HuH-7 (cell line): ENCODE data around the gene AMBRA1.

ENCODE experiments used
- DNase-seq: peaks from one replicate; pipeline ENCODE4 v3.0.0; 2011; ENCODE audit warnings: low spot score

AMBRA1 gene

DNA sequence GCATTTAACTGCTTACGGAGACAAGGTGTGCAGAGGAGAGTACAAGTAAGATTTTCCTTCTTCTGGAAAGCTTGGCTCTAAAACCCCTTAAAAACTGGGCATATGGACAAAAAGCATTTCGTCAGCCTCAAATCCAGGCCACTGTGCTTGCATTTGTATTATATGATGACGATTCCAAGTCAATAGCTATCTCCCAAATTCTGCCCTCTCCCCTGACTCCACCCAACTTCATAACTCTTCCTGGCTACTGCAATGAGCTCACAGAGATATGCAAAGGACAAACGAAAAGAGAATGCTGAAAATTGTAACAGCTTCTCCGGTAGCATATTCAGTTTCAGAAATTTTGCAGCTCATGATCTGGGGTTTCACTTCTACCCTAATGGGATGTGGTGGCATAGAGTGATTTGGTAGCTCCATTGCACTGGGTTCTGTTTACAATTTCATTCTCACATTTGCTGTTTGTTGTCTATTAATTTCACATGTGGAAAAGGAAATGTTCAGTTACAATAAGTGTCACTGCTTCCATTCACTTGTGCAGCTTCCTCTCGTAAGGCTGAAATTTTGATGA is 156.6 kb downstream of the AMBRA1 start:
- DNase-seq = no peak

DNA sequence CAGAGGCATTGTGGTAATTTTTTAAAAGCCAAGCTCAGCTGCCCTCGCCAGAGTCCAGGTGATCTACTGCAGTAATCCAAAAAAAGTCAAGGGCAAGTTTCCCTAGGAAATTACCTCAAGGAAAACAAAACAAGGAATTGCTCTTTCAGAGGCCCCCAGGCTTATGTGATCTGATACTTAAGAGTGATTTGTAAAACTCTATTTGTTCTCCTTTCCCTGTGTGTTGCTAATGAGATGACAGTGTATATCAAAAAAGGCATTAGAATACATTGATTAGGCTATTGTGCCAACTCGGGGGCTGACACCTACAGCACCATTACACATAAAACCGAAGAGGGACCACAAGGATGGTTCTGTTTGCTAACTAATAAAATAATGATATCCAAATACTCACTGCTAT is 157.7 kb downstream of the AMBRA1 start:
- DNase-seq = no peak

DNA sequence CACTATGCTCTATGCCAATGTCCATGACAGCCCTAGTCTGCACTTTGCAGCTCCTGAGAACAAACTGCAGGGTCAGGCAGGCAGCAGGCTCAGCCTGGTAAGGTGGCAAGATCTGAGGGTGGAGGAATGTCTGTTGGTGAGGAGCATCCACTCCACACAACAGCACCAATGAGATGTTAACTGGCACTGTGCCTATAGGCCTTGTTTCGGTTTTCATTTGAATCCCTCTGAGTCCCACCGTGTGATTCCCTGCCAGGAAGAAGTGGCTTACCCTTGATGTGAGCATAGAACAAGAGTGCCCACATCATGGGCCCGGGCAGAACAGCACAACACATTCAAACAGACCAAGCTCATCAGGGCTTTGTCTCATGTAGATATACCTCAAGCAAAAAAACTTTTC is 158.1 kb downstream of the AMBRA1 start:
- DNase-seq = no peak

DNA sequence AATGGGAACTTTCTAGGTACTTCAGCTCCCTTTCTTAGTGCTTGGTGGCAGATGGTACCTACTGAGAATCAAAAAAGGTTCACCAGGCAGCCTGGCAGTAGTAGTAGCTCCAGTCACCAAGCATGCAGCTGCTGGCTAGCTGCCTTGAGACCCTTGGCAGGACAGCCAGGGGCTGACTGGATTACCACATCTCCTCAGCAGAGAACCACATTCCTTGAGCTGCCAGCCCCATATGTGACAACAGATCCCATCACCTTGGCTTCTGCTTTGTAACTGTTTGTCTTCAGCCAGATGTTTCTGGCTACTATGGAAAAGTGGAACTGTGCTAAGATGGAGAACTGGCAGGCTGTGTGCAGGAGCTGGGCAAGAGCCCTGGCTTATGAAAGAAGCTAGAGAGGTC is 162.6 kb downstream of the AMBRA1 start:
- DNase-seq = no peak

DNA sequence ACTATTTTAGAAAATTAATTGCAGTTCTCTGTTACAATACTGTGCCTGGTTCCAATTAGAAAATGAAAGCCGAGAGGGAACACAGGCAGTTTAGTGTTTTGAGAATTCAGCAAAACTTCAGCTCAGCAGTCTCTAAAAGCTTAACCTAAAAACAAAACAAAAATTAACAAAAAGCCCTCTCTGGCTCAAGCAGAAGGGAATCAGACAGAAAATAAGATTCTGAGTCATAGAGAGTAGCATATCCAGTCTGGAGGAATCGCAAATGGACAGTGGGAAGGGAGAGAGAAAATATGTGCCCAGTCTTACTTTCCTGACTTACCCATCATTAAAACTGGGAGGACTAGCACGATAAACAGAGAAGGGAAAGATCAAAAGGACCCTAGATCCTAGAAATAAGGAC is 164.1 kb downstream of the AMBRA1 start:
- no peak for DNase-seq

DNA sequence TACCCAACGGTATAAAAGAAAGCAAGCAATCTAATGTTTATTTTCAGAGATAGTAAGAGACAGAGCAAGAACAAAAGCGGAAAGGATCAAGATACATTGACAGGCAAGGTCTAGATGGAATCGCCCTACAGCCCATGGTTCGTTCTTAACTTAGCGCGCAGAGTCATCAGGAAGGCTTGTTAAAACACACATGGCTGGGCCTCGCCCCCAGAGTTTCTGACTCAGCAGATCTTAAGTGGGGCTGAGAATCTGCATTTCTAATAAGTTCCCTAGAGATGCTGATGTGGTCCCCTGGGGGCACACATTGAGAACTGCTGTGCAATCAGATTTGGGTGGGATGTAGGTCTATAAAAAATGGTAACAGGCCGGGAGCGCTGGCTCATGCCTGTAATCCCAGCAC is 166.5 kb downstream of the AMBRA1 start:
- no peak for DNase-seq

DNA sequence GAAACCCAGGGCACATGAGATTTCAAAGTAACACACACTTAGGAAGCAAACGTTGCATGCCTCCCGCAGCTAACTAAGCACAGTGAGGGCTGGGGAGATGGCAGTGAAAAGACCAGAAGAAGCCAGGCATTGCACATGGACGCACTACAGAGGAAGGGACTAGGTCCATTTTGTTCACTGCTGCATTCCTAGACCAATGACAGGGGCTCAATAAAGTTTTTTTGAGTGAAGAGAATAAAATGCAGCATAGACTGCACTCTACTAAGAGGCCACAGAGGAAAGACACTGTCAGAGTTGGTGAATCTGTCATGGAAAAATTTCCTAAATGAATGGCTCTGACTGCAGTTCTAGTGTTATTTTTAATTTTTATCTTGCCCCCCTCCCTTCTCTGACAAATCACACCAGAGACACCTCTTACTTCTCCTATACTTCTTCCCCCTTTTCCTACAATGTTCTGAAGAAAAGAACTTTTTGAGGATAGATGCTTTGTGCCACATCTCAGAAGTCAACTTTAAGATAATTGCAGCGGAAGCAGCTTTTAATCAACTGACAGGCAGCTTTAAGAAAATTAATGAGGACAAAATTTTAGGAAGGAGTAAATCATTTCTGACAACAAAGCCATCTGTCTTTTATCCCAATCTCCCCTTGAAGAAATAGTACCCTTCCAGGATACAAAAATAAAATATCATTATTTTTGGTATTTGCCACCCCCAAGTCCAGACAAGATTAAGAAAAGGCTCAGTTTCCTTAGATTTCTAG is 167.4 kb downstream of the AMBRA1 start:
- no peak for DNase-seq

DNA sequence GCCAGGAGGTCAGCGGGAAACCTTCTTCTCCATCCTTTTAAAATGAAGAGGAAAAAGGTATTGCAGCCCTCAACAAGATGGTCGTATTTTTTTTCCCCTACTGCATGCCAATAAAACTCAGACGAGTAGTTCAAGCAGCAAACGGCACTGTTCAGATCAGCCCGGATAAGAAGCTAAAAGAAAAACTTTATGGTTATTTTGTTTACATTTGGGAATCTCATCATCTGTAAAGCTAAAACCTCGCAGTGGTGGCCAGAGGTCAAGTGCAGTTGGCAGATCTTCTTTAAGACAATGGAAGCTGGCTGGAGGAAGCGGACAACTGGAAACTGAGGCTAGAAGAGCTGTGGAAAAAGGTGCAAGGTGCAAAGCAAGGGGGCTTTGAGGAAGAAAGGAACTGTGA is 171.2 kb downstream of the AMBRA1 start:
- DNase-seq = no peak

DNA sequence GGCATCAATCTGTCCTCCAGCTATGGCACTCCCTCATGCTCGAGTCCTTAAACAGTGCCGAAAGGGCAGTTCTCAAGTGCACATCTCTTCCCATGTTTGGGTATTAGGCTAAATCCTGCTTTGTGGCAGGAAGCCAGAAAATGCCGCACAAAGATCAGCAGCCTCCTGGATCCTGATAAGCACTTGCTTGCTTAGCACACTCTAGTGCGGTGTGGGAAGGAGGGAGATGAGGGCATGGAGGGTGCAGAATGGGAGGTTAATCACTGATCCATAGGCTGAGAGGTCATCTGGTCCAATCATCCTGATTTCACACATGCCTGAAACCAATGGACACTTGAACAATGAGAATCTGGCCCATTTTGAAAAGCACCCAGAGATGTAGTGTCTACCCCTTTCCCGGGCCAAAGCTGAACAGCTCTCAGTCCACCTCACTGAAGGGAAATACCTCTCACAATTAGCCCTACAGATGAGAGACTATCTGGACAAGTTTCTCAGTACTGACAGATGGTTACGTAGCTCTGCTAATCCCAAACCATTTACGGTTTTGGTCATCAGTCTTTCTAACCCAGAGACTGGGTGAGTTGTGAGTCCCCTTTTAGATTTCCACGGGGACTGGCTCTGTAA is 172.5 kb downstream of the AMBRA1 start:
- no peak for DNase-seq

DNA sequence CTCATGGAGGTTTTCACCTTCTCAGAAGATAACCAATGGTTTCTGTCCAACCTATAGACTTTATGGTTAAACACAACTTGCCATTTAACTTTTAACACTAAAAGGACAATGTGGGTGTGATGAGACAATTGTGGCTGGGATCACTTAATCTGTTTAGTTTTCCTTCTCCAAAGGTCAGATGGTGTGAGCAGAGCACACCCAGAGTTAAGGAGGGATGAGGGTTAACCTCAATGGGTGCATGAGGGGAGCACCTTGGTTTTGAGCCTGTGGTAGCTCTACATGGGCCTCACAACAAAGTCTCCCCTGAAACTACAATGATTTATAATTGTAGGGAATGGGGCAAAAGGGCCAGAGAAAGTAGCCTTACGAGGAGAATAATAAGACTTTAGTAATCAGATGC is 173.3 kb downstream of the AMBRA1 start:
- no peak for DNase-seq

DNA sequence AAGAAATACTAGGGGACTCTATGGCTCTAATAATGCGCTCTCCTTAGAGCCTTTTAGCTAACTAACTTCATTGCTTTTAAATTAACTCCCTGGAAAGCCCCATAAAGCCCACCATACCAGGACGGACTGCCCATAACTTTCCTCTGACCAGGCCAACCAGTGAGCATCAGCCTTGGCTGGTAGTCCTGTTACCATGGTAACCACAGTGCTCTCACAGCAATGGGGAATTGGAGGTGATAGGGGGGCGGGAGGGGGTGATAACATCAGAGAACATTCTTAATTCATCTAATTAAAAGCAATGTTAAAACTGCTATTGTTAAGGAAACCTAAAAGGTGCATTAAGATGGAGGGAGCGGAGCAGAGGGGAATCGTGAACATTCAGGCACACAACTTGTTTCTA is 175.1 kb downstream of the AMBRA1 start:
- no peak for DNase-seq

DNA sequence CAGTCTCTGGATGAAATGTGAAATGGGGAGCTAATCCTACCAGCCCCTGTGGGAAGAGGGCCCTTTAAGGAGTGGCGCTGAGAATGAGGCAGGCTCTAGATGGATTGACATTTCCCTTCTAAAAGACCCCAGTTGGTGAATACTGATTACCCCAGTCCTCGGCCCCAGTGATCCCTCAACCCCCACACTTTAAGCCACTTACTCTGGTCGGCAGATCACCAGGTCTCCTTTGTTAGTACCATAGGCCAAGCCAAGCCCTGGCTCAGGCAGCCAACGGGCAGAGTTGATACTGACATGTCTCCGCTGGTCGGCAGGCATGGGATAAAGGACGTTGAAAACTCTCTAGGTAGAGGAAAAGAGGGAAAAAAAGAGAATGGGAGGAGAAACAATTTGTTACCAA is 176.1 kb downstream of the AMBRA1 start:
- no peak for DNase-seq

DNA sequence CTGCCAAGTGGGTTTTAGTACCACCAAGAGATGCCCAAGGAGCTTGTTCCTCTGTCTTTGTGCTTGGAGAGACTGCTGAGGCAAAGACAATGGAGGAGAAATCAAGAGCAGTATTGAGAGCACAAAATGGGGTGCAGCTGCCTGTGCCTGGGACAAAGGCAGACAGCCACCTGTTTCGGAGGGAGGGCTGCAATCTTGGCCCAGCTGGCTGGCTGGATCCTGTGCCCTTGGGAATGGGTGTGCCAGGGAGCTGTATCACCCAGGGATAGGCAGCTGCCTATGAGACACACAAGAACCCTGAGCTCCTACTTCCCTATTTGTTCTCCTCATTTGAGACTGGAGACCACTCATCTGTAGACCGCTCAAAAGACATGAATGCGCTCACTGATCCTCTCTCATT is 178.9 kb downstream of the AMBRA1 start:
- no peak for DNase-seq

DNA sequence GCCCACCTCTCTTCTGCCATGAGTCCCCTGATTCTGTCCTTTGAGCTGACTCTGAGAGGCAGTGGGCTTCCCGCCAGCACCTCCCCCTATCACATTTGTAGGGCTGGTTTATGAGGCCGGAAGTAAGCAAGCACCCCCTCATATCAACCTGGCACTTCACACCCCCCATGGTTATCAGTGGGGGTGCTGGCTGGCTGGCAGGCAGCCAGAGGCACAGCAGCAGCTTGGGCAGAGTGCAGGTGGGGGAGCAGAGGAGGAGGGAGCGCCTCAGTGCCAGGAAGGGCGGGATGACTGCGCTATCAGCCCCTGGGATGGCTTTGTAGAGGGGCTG is 179.4 kb downstream of the AMBRA1 start:
- DNase-seq = no peak

DNA sequence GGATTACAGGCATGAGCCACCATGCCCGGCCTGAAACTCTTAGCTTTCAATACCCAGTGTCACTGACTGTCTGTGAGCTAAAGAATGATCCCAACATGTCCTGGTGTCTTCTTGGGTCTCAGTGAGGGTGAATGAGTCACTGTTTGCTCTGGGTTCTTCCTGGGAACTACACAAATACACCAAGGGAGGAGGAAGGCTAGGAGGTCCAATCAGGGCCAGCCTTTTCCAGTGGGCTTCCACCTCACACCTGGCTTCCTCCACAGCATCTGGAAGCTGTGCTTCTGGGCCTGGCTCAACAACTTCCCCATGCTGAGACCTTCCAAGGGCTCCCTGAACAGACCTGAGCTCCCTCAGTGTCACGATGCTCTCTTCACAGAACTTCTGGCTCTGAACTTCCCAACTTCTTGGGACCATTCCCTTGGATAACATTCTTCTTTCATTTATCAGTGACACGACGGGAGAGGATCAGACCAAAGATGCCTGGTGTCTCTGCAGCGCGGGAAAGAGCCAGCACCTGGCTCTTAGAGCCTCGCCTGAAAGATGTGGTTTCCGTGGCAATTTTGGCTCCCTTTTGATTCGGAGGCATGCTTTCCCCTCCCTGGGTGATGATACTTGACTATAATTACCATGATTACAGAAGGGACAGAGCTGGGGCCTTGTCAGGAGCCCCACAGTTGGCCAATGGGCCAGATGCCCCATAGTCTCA is 179.9 kb downstream of the AMBRA1 start:
- no peak for DNase-seq

DNA sequence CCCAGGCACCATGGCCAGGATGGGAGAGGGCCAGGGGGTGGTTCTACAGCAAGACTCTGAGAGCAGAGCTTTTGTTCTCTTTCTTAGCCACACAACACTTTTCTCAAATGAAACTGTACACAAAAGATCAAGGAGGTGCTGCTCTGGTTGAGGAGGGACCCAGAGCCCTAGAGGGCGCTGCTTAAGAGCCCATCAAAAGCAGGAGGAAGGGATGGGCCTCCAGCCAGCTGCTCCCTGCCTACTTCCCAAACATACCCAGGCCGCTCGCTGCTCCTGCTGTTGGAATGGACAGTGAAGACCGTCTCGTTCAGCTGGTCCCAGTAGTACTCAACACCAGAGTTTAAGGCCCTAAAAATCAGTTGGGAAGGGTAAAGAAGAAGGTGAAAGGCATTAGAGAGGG is 183.8 kb downstream of the AMBRA1 start:
- no peak for DNase-seq

DNA sequence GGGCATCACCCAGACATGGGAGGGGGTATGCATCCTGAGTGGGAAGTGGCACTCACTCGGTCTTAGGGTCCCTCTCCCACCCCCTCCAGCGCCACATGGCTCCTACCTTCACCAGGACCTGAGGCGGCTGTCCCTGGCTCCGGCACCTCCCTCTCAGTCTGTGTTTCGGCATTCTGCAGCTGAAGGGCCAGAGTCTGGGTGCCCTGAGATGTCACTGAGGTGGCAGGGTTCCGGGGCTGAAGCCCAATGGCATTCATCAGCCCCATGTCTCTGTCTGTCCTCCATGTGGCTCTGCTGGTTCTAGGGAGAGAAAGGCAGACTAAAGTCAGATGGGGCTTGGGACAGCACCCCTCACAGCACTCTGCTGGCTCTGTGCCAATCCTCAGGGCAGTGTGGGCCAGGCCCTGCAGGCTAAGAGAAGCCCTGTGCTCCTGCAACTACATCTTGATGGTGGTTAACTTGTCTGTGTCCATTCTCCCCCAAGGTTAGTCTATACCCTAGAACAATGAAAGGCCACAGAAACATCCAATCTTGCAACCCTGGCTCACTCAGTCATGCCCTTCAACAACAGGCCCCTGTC is 185.3 kb downstream of the AMBRA1 start:
- DNase-seq = no peak

DNA sequence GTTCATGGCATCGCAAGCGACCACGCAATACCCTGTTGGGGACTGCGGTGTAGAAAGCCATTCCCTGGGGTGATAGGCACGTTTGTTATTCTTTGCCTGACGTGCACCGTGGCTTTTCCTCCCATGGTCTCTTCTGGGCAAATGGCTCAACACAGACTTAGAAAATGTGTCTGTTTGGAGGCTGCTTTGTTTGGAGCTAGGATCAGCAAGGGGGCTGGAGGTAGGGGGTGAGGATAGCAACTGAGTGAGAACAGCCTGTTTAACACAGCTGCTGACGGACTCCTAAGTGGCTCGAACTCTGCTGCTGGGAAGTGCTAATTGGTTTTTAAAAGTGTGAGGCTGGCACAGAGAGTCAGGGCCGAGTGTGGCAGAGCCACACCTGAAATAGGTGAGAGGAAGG is 186.2 kb downstream of the AMBRA1 start:
- DNase-seq = no peak

DNA sequence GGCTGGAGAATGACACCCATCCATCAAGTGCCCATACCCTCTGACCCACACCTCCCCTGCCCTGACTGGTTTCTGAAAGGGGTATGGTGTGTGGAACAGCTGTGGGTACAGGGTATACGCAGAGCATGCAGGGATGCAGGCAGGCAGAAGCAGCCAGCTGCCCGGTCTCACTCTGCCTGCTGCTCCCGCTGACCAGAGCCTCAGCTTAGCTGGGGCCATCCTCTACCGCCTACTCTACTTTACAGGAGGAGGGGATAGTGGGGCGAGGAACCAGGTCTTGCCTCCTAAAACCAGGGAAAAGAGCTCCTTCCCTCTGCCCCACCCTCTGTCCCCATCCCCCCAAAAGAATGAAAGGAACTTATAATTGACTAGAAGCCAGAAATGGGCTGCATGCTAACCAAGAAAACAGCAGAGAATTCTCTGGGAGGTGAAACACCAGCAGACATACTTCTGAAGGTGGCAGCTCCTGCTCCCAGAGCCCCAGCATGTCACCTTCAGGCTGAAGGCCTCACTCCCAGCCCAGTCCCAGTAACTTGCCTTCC is 189.3 kb downstream of the AMBRA1 start:
- no peak for DNase-seq

DNA sequence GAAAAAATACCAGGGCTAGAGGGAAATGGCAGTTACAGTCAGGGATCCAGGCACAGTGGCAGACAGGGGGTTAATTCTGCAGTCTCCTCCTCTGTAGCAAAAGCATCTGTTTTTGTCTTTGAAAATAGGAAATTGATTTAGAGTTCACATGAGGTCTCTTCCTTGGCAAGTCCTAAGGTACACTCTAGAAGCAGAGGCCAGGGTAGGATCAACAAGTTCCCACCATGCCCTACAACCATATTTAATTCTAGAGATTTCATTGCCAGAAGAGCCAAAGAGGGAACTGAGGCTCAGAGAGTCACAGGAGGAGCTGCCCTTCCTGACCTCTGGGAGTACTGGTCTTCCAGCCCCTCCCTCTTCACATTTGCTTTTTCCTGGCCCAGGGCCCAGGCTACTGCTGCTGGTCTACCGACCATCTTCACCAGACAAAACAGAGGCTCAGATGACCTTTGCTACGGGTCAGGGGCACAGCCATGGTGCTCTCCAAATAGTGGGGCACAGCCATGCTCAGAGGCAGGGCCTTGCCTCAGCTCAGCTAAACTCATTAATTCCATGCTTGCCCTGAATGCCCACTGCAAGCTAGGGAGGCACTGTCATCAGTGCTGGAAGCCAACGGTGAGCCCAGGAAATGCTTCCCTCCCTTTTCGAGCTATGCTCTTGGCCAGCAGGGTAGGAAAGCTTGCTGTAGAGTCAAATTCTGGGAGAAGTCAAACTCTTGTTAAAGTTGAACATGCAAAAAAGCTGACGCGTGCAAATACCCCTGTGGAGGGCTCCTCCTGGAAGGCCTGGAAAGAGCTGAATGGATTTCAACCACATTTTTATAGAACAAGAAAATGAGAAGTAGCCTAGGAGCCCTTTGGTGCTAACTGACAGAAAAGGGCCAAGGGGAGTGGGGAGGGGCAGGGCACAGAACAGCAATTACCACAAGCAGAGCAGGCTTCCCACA is 190.6 kb downstream of the AMBRA1 start:
- no peak for DNase-seq

DNA sequence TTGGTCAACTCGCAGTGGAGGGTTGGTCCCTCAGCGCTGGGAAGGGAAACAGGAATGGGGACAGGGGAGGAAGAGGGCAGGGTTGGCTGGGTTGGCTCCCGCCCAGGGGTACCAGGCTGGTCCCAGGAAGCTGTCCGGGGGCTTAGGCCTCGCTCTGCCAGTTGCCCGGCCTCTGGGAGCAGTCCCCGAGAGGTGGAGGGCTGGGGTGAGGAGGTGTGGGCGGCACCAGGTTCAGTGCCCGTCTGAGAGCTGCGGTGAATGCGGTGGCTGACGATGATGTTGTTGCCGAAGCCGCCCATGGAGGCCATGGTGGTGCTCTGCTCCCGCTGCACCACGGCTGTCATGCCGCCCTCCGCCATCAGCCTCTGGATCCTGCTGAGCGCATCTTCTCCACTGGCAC is 196.3 kb downstream of the AMBRA1 start:
- DNase-seq = no peak

DNA sequence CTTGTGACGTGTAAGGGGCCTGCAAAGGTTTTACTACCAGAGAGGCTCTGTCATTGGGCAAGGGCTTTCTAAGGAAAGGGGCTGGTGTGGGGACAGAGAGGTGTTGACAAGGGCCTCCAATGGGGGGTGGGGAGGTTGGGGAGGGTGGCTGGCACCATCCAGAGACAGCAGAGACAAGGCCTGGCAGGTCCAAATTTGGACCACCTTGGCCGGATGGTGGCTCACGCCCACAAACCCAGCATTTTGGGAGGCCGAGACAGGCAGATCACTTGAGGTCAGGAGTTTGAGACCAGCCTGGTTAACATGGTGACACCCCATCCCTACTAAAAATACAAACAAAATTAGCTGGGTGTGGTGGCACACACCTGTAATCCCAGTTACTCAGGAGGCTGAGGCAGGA is 200.1 kb downstream of the AMBRA1 start:
- DNase-seq = no peak
